NB4 (cell line): ENCODE data around the gene PATJ.

Source experiments
- MYC ChIP-seq: IDR thresholded peaks from 2 replicates; pipeline ENCODE4 v1.6.1; 2011; ENCODE audit warnings: low read depth, low read length
- POLR2A ChIP-seq: IDR thresholded peaks from 2 replicates; pipeline ENCODE4 v1.6.1; 2011; ENCODE audit warnings: mild to moderate bottlenecking; ENCODE audit not compliant: insufficient read length; ENCODE audit errors: extremely low read depth
- TF ChIP-seq, protein P1 (sequence below): IDR thresholded peaks from one replicate; pipeline ENCODE4 v1.5.1; 2012; ENCODE audit warnings: low read depth, low read length

DNA sequence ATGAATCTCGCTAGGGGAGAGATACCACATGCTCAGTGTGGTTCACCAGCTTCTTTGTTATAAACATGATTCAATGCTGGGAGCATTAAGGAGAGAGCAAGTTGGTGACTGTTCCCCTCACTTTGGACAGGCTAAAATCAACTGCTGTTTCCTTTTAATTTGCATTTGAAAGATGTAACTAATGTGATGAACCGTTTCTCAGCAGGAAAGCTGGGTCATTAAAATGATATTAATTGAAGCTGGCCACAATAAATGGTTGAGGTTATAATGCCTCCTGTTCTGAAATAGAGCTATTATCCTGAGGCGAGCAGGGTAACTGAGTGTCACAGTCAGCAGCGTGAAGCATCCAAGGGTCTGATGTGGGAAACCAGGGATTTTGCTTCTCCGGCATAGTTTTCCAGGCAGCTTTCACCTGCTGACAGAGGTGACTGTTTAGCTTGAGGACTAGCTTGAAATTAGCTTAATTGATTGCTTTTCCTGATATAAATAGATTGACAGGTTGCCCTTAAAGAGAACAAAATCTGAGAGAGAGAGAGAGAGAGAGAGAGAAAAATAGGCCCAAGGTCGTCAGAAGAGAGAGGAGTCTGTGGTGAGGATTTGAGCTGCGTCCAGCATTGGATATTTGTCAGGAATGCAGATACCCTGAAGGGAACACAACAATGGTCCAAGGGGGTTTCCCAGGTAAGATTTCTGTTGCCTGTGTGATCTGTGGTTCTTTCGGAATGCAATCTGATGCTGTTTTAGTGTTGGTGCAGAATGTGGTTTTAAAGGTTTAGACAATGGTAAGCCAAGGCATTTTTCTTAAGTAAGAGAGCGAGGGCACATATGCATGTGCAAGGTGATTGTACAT, 209.7 kb downstream of the PATJ start:
- TF ChIP-seq POLR2A (no peak), MYC (no peak)
- TF ChIP-seq, protein P1, sequence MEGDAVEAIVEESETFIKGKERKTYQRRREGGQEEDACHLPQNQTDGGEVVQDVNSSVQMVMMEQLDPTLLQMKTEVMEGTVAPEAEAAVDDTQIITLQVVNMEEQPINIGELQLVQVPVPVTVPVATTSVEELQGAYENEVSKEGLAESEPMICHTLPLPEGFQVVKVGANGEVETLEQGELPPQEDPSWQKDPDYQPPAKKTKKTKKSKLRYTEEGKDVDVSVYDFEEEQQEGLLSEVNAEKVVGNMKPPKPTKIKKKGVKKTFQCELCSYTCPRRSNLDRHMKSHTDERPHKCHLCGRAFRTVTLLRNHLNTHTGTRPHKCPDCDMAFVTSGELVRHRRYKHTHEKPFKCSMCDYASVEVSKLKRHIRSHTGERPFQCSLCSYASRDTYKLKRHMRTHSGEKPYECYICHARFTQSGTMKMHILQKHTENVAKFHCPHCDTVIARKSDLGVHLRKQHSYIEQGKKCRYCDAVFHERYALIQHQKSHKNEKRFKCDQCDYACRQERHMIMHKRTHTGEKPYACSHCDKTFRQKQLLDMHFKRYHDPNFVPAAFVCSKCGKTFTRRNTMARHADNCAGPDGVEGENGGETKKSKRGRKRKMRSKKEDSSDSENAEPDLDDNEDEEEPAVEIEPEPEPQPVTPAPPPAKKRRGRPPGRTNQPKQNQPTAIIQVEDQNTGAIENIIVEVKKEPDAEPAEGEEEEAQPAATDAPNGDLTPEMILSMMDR: no peak
